ENCODE measurements around the gene PHF2. TPM values are rescaled to one million over a fixed set of nuclear protein-coding genes. Genes with fewer than 3 reads are reported as not detected.

Gene PHF2
- total RNA-seq, 4 donors from 2014 or later, result 21.1 to 38.2 (median 21.3) TPM

- H3K4me3 ChIP-seq, result no peak overlapping the region
- peaks cover 5 to 29% (median 11%) of the 10 kb centered on the region in 4 donors for H3K4me1 ChIP-seq
- H3K36me3 ChIP-seq, result no peaks in the 10 kb centered on the region
- intact Hi-C loops (cut with DNase I; ENCODE audit: low total_unique reads) (no loop called here), in situ Hi-C loops (cut with MboI; ENCODE audit: low pct_ligation_motif_present in 1 of 4, low pct_unique_long_range_greater_than_20kb in 1 of 4, low sequenced_read_pairs in 3 of 4) (no loop called here)
- TF ChIP-seq EP300 (IDR thresholded peaks at IDR 0.05; ENCODE audit: low read depth) (no peak), POLR2AphosphoS5 (IDR thresholded peaks at IDR 0.05) (no peak), CTCF (IDR thresholded peaks at IDR 0.05) (no peak), POLR2A (IDR thresholded peaks at IDR 0.05) (no peak)
- no peak for DNase-seq
- no peak overlapping the region for H3K27ac ChIP-seq
- no peaks in the 10 kb centered on the region for H3K9me3 ChIP-seq
- 87 to 91% methylated on average over 7 of the region's 7 CpGs for WGBS, 2 donors (ENCODE audit: low coverage in 1 of 2)
- no peaks in the 10 kb centered on the region for H3K27me3 ChIP-seq
These were observed 10.9 kb downstream of the PHF2 start for GRCh38 chr9:93587284-93587650.

GRCh38 chr9:93587651-93588347 lies 11.4 kb downstream of the PHF2 start:
- Histone ChIP-seq H3K4me3 (no peak overlapping the region), H3K27me3 (no peaks in the 10 kb centered on the region), H3K27ac (no peak overlapping the region), H3K4me1 (peaks cover 0 to 29% (median 11%) of the 10 kb centered on the region in 4 donors), H3K36me3 (no peaks in the 10 kb centered on the region), H3K9me3 (no peaks in the 10 kb centered on the region)
- no peak for DNase-seq
- intact Hi-C loops (cut with DNase I; ENCODE audit: low total_unique reads) (no loop called here), in situ Hi-C loops (cut with MboI; ENCODE audit: low pct_ligation_motif_present in 1 of 4, low pct_unique_long_range_greater_than_20kb in 1 of 4, low sequenced_read_pairs in 3 of 4) (no loop called here)
- 81 to 83% methylated on average over 1 to 11 of the region's 11 CpGs for WGBS, 2 donors (ENCODE audit: low coverage in 1 of 2)
- TF ChIP-seq EP300 (IDR thresholded peaks at IDR 0.05; ENCODE audit: low read depth), result no peak
- no peak for TF ChIP-seq POLR2A (IDR thresholded peaks at IDR 0.05)
- TF ChIP-seq POLR2AphosphoS5 (IDR thresholded peaks at IDR 0.05), result no peak
- TF ChIP-seq CTCF (IDR thresholded peaks at IDR 0.05), result no peak

- H3K4me3 ChIP-seq, result no peak overlapping the region
- no peaks in the 10 kb centered on the region for H3K27me3 ChIP-seq
- WGBS, 2 donors (ENCODE audit: low coverage in 1 of 2), result 76% methylated on average over 12 of the region's 12 CpGs; no CpG with 5 or more reads in 1 of the 2 donors
- DNase-seq, result no peak
- no peaks in the 10 kb centered on the region for H3K36me3 ChIP-seq
- no peaks in the 10 kb centered on the region for H3K9me3 ChIP-seq
- TF ChIP-seq POLR2A (IDR thresholded peaks at IDR 0.05), result no peak
- TF ChIP-seq CTCF (IDR thresholded peaks at IDR 0.05), result no peak
- no peak for TF ChIP-seq POLR2AphosphoS5 (IDR thresholded peaks at IDR 0.05)
- TF ChIP-seq EP300 (IDR thresholded peaks at IDR 0.05; ENCODE audit: low read depth), result no peak
- in situ Hi-C loops (cut with MboI; ENCODE audit: low pct_ligation_motif_present in 1 of 4, low pct_unique_long_range_greater_than_20kb in 1 of 4, low sequenced_read_pairs in 3 of 4) (no loop called here), intact Hi-C loops (cut with DNase I; ENCODE audit: low total_unique reads) (no loop called here)
- peaks cover 10 to 39% (median 20%) of the 10 kb centered on the region in 4 donors for H3K4me1 ChIP-seq
- H3K27ac ChIP-seq, result no peak overlapping the region
These were observed 12.5 kb downstream of the PHF2 start for GRCh38 chr9:93588641-93589609.

- in situ Hi-C loops (cut with MboI; ENCODE audit: low pct_ligation_motif_present in 1 of 4, low pct_unique_long_range_greater_than_20kb in 1 of 4, low sequenced_read_pairs in 3 of 4), result no loop called here
These were observed 13.3 kb downstream of the PHF2 start for GRCh38 chr9:93589688-93590087.

More at GRCh38 chr9:93589688-93590087, 13.3 kb downstream of the PHF2 start:
- 65 to 73% methylated on average over 3 to 8 of the region's 8 CpGs for WGBS, 2 donors (ENCODE audit: low coverage in 1 of 2)
- H3K36me3 ChIP-seq, result no peaks in the 10 kb centered on the region
- H3K27me3 ChIP-seq, result no peaks in the 10 kb centered on the region
- intact Hi-C loops (cut with DNase I; ENCODE audit: low total_unique reads), result no loop called here
- no peak overlapping the region for H3K4me3 ChIP-seq
- H3K27ac ChIP-seq, result no peak overlapping the region
- TF ChIP-seq EP300 (IDR thresholded peaks at IDR 0.05; ENCODE audit: low read depth), result no peak
- no peak for TF ChIP-seq CTCF (IDR thresholded peaks at IDR 0.05)
- TF ChIP-seq POLR2AphosphoS5 (IDR thresholded peaks at IDR 0.05), result no peak
- no peak for TF ChIP-seq POLR2A (IDR thresholded peaks at IDR 0.05)
- peaks cover 17 to 46% (median 23%) of the 10 kb centered on the region in 4 donors for H3K4me1 ChIP-seq
- no peak for DNase-seq
- no peaks in the 10 kb centered on the region for H3K9me3 ChIP-seq
